Measurements from ENCODE around the gene CYB5A.

The CYB5A gene

GRCh38 chr18:74281980-74282754 is 9.6 kb downstream of the CYB5A start:
- in situ Hi-C loops (cut with MboI; ENCODE audit: low pct_unique_long_range_greater_than_20kb, low sequenced_read_pairs) = no loop called here

GRCh38 chr18:74281011-74281979 is 10.5 kb downstream of the CYB5A start:
- DNase-seq = no peak
- in situ Hi-C loops (cut with MboI; ENCODE audit: low pct_unique_long_range_greater_than_20kb, low sequenced_read_pairs) = no loop called here

More at GRCh38 chr18:74281980-74282754, 9.6 kb downstream of the CYB5A start:
- DNase-seq = no peak

- DNase-seq = no peak
- in situ Hi-C loops (cut with MboI; ENCODE audit: low pct_unique_long_range_greater_than_20kb, low sequenced_read_pairs) = no loop called here
Measured at GRCh38 chr18:74278983-74279382, 12.8 kb downstream of the CYB5A start.

GRCh38 chr18:74278058-74278457 is 13.7 kb downstream of the CYB5A start:
- in situ Hi-C loops (cut with MboI; ENCODE audit: low pct_unique_long_range_greater_than_20kb, low sequenced_read_pairs) = no loop called here
- DNase-seq = no peak

- no peak for DNase-seq
- in situ Hi-C loops (cut with MboI; ENCODE audit: low pct_unique_long_range_greater_than_20kb, low sequenced_read_pairs) = no loop called here
Measured at GRCh38 chr18:74277296-74277695, 14.5 kb downstream of the CYB5A start.

GRCh38 chr18:74276609-74277008 is 15.2 kb downstream of the CYB5A start:
- in situ Hi-C loops (cut with MboI; ENCODE audit: low pct_unique_long_range_greater_than_20kb, low sequenced_read_pairs) = no loop called here
- no peak for DNase-seq

- in situ Hi-C loops (cut with MboI; ENCODE audit: low pct_unique_long_range_greater_than_20kb, low sequenced_read_pairs) = no loop called here
- DNase-seq = no peak
Measured at GRCh38 chr18:74275736-74276135, 16.0 kb downstream of the CYB5A start.

- in situ Hi-C loops (cut with MboI; ENCODE audit: low pct_unique_long_range_greater_than_20kb, low sequenced_read_pairs) = no loop called here
- no peak for DNase-seq
Measured at GRCh38 chr18:74274700-74275099, 17.1 kb downstream of the CYB5A start.

- DNase-seq = no peak
- in situ Hi-C loops (cut with MboI; ENCODE audit: low pct_unique_long_range_greater_than_20kb, low sequenced_read_pairs) = no loop called here
Measured at GRCh38 chr18:74273394-74273793, 18.4 kb downstream of the CYB5A start.

GRCh38 chr18:74271635-74272034 is 20.1 kb downstream of the CYB5A start:
- no peak for DNase-seq
- in situ Hi-C loops (cut with MboI; ENCODE audit: low pct_unique_long_range_greater_than_20kb, low sequenced_read_pairs) = no loop called here

GRCh38 chr18:74268933-74269620 is 22.7 kb downstream of the CYB5A start:
- in situ Hi-C loops (cut with MboI; ENCODE audit: low pct_unique_long_range_greater_than_20kb, low sequenced_read_pairs) = no loop called here
- no peak for DNase-seq

GRCh38 chr18:74268175-74268574 is 23.6 kb downstream of the CYB5A start:
- DNase-seq = no peak
- in situ Hi-C loops (cut with MboI; ENCODE audit: low pct_unique_long_range_greater_than_20kb, low sequenced_read_pairs) = no loop called here

GRCh38 chr18:74266161-74266560 is 25.6 kb downstream of the CYB5A start:
- in situ Hi-C loops (cut with MboI; ENCODE audit: low pct_unique_long_range_greater_than_20kb, low sequenced_read_pairs) = no loop called here
- no peak for DNase-seq

GRCh38 chr18:74265546-74266098 is 26.1 kb downstream of the CYB5A start:
- in situ Hi-C loops (cut with MboI; ENCODE audit: low pct_unique_long_range_greater_than_20kb, low sequenced_read_pairs) = no loop called here
- no peak for DNase-seq

GRCh38 chr18:74264303-74265020 is 27.3 kb downstream of the CYB5A start:
- no peak for DNase-seq
- in situ Hi-C loops (cut with MboI; ENCODE audit: low pct_unique_long_range_greater_than_20kb, low sequenced_read_pairs) = no loop called here

GRCh38 chr18:74261053-74261713 is 30.6 kb downstream of the CYB5A start:
- in situ Hi-C loops (cut with MboI; ENCODE audit: low pct_unique_long_range_greater_than_20kb, low sequenced_read_pairs) = no loop called here
- DNase-seq = no peak

GRCh38 chr18:74259347-74259746 is 32.4 kb downstream of the CYB5A start:
- in situ Hi-C loops (cut with MboI; ENCODE audit: low pct_unique_long_range_greater_than_20kb, low sequenced_read_pairs) = no loop called here
- DNase-seq = no peak

- in situ Hi-C loops (cut with MboI; ENCODE audit: low pct_unique_long_range_greater_than_20kb, low sequenced_read_pairs) = no loop called here
- no peak for DNase-seq
Measured at GRCh38 chr18:74257083-74257482, 34.7 kb downstream of the CYB5A start.
